ENCODE data around the gene U2AF2.

- TF ChIP-seq EZH2 (IDR thresholded peaks at IDR 0.05; ENCODE audit: borderline replicate concordance, low read length) = no peak
- TF ChIP-seq, protein P1, sequence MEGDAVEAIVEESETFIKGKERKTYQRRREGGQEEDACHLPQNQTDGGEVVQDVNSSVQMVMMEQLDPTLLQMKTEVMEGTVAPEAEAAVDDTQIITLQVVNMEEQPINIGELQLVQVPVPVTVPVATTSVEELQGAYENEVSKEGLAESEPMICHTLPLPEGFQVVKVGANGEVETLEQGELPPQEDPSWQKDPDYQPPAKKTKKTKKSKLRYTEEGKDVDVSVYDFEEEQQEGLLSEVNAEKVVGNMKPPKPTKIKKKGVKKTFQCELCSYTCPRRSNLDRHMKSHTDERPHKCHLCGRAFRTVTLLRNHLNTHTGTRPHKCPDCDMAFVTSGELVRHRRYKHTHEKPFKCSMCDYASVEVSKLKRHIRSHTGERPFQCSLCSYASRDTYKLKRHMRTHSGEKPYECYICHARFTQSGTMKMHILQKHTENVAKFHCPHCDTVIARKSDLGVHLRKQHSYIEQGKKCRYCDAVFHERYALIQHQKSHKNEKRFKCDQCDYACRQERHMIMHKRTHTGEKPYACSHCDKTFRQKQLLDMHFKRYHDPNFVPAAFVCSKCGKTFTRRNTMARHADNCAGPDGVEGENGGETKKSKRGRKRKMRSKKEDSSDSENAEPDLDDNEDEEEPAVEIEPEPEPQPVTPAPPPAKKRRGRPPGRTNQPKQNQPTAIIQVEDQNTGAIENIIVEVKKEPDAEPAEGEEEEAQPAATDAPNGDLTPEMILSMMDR (conservative IDR thresholded peaks at IDR 0.05 in 1 of 2, IDR thresholded peaks at IDR 0.05 in 1 of 2; ENCODE audit: extremely low read depth in 1 of 2, insufficient read depth in 1 of 2, low read depth in 1 of 2, low read length in 2 of 2) = no peak
These were observed 31.7 kb upstream of the U2AF2 start for GRCh38 chr19:55623130-55623529.
